ENCODE results near the gene KLHL35. TPM values are rescaled to one million over a fixed set of nuclear protein-coding genes. Genes with fewer than 3 reads are reported as not detected.

The KLHL35 gene
- total and polyA plus RNA-seq, 2 experiments from 2014 or later = 2.2 to 3.4 TPM

DNA sequence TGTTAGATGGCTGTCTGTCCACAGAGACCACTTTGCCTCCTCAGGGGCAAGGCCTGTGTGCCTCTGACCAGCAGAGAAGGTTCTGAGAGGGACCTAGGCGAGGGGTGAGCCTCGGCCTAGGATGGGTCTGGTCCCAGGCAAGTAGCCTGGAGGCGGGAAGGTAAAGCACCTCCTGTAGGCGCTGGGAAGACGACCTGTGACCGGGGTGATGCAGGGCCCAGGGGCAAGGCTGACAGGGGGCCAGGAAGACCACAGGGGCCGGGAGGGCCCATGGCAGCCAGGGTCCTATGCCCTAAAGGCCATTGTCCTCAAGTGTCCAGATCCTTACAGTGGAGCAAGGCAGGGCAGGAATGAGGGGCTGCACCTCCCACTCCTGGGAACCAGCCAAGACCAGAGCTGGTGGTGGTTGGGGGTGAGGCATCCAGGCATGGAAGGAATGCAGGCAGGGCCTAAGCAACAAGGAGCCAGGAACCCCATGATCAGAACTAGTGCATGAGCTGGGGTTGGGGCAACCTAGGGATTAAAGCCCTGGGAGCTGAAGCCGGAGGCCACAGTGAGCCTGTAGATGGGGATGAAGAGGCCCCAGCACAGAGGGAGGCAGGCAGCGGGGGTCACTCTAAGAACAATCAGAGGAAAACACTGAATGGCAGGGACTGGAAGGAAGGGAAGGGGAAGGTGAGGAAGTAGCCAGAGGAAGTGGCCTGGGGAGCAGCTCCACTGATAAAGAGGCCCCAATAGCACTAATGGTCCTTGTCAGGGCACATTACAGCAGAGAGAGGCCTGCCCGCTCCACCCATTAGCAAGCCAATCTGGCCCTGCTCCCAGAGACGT is 32.9 kb upstream of the KLHL35 start:
- Histone ChIP-seq H3K4me3 (no peak overlapping the region), H3K27me3 (no peaks in the 10 kb centered on the region), H3K4me1 (ENCODE audit: low read depth) (peaks cover under 1% of the 10 kb centered on the region), H3K27ac (no peak overlapping the region), H3K9me3 (ENCODE audit: low read depth) (no peaks in the 10 kb centered on the region), H3K36me3 (no peaks in the 10 kb centered on the region)
- peak; percentile 20 to 61 for DNase-seq (ENCODE audit: low read depth in 1 of 2, low spot score in 1 of 2)
- TF ChIP-seq, protein P1, sequence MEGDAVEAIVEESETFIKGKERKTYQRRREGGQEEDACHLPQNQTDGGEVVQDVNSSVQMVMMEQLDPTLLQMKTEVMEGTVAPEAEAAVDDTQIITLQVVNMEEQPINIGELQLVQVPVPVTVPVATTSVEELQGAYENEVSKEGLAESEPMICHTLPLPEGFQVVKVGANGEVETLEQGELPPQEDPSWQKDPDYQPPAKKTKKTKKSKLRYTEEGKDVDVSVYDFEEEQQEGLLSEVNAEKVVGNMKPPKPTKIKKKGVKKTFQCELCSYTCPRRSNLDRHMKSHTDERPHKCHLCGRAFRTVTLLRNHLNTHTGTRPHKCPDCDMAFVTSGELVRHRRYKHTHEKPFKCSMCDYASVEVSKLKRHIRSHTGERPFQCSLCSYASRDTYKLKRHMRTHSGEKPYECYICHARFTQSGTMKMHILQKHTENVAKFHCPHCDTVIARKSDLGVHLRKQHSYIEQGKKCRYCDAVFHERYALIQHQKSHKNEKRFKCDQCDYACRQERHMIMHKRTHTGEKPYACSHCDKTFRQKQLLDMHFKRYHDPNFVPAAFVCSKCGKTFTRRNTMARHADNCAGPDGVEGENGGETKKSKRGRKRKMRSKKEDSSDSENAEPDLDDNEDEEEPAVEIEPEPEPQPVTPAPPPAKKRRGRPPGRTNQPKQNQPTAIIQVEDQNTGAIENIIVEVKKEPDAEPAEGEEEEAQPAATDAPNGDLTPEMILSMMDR (IDR thresholded peaks at IDR 0.05; ENCODE audit: low read depth, low read length) = no peak

DNA sequence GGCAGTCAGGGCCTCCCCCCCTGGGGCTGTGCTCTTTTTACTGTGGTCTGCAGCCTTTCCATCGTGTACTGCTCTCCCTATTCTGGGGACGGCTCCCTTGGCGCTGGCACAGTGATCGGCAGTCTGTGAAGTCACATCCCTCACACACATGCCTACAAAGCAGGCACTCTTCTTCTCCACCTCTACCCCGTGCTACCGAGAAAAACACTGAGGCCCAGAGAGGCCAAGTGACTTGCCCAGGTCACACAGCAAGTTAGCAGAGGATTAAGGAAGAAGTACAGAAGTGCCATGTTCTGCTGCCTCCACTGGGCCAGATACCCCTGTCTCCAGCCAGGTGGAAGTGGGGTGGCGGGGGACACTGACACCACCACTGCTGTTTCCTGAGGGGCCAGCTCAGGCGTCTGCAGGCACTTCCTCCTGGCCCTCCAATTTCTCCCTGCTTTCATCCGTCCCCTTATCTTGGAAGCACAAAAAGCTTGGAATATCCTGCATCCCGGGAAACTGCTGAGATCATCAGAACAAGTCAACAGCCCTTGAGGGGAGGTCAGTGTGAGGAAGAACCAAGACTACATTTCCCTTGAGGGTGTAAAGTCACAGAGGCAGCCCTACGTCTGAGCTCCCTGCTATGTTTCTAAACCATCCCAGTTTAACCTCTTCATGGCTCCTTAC is 30.2 kb upstream of the KLHL35 start:
- peak in 1 of 2 donors; percentile 35 for DNase-seq (ENCODE audit: low read depth in 1 of 2, low spot score in 1 of 2)
- TF ChIP-seq, protein P1 (IDR thresholded peaks at IDR 0.05; ENCODE audit: low read depth, low read length) = no peak
- Histone ChIP-seq H3K4me3 (no peak overlapping the region), H3K9me3 (ENCODE audit: low read depth) (no peaks in the 10 kb centered on the region), H3K36me3 (no peaks in the 10 kb centered on the region), H3K27me3 (no peaks in the 10 kb centered on the region), H3K27ac (no peak overlapping the region), H3K4me1 (ENCODE audit: low read depth) (no peaks in the 10 kb centered on the region)

DNA sequence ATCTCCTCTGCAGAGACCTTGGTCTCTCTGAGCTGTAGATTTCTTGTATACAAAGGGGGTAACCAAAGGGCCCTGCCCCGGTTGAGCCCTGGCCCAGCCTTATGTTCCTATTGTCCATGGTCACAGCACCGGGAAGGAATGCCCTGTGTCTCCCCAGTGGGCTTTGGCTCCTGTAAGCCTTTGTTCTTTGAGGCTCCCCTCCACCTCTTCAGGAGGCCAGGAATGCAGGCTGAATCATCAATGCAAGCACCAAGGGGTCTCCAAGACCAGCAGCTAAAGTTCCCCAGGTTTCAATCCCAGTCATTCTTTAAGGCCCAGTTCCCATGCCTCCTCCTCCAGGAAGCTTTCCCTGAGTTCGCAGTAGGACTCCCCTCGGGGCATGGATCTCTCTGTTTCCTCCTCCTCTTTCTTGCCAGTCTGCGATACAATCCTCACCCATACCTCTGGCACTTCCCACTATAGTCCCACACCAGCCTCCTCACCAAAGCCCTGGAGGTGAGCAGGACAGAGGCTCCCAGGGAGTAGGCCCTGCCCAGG is 29.2 kb upstream of the KLHL35 start:
- no peak for DNase-seq (ENCODE audit: low read depth in 1 of 2, low spot score in 1 of 2)
- H3K4me3 ChIP-seq = no peak overlapping the region
- H3K4me1 ChIP-seq (ENCODE audit: low read depth) = no peaks in the 10 kb centered on the region
- no peaks in the 10 kb centered on the region for H3K9me3 ChIP-seq (ENCODE audit: low read depth)
- no peak overlapping the region for H3K27ac ChIP-seq
- H3K27me3 ChIP-seq = no peaks in the 10 kb centered on the region
- H3K36me3 ChIP-seq = no peaks in the 10 kb centered on the region
- TF ChIP-seq, protein P1 (IDR thresholded peaks at IDR 0.05; ENCODE audit: low read depth, low read length) = no peak

DNA sequence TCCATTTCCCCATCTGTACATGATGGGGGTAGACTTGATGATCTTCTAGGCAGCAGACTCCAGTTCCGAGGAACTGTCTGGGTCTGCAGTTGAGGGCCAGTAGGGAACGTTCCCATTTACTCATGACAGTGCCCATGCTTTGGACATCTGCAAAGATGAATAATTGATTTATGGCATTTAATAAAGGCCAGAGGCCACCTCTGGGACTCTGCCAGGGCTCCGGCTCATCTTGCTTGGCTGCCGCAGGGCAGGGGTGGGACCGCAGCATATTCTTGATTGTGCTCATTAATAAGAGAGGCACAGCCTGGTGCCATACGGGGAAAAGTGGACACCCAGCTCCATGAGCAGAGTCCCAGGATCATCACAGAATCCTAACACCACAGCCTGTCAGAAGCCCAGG is 28.1 kb upstream of the KLHL35 start:
- H3K27ac ChIP-seq = no peak overlapping the region
- no peak overlapping the region for H3K4me3 ChIP-seq
- H3K27me3 ChIP-seq = no peaks in the 10 kb centered on the region
- TF ChIP-seq, protein P1 (IDR thresholded peaks at IDR 0.05; ENCODE audit: low read depth, low read length) = no peak
- DNase-seq (ENCODE audit: low read depth in 1 of 2, low spot score in 1 of 2) = no peak
- no peaks in the 10 kb centered on the region for H3K4me1 ChIP-seq (ENCODE audit: low read depth)
- no peaks in the 10 kb centered on the region for H3K36me3 ChIP-seq
- no peaks in the 10 kb centered on the region for H3K9me3 ChIP-seq (ENCODE audit: low read depth)

DNA sequence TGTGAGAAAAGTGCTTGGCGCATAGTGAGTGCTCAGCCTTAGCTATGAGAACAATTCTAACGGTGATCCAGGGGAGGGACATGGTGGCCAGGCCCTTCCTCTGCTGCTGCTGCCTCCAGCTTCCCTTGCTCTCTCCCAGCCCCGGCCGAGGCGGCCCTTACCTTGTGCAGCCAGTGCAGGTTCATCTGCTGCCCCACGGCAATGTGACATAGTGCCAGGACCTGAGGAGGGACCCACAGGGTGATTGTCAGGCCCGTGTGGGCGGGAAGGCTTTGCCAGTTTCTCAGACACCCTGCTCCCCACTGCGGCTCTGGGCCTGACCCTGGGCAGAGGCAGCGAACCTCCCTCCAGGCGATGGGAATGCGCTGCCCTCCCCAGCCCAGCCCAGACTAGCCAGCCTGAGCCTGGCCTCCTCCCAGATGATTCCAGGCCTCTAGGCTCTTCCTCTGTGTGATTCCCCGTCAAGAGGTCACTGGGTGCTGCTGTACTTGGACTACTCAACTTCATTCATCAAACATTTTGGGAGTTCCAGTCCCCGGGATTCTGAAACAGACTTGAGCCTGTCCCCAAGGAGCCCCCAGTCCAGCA is 23.7 kb upstream of the KLHL35 start:
- Histone ChIP-seq H3K9me3 (ENCODE audit: low read depth) (no peaks in the 10 kb centered on the region), H3K27me3 (no peaks in the 10 kb centered on the region), H3K4me3 (no peak overlapping the region), H3K4me1 (ENCODE audit: low read depth) (no peaks in the 10 kb centered on the region), H3K36me3 (no peaks in the 10 kb centered on the region), H3K27ac (no peak overlapping the region)
- DNase-seq (ENCODE audit: low read depth in 1 of 2, low spot score in 1 of 2) = no peak
- TF ChIP-seq, protein P1 (IDR thresholded peaks at IDR 0.05; ENCODE audit: low read depth, low read length) = no peak
